GM23338 (cell line): ENCODE measurements around the gene TMEM236.

Source experiments
- CREB1 ChIP-seq: fragments of 250-450 bp; sonication (Bioruptor Pico); IDR thresholded peaks from 2 replicates; pipeline ENCODE4 v1.5.0; 2020; ENCODE audit warnings: low read depth, mild to moderate bottlenecking, moderate library complexity
- ETS1 ChIP-seq: IDR thresholded peaks from 2 replicates; pipeline ENCODE4 v1.6.1; 2016; ENCODE audit warnings: antibody characterized with exemption
- EZH2 ChIP-seq: fragments of 200-600 bp; sonication (generic); IDR thresholded peaks from one replicate; pipeline ENCODE4 v1.8.0; 2017; ENCODE audit warnings: antibody characterized with exemption, mild to moderate bottlenecking, low read depth; ENCODE audit not compliant: unreplicated experiment
- EZH2phosphoT487 ChIP-seq: fragments of 200-600 bp; sonication (generic); IDR thresholded peaks from one replicate; pipeline ENCODE4 v1.8.1; 2018; ENCODE audit warnings: antibody characterized with exemption; ENCODE audit not compliant: unreplicated experiment
- JUNB ChIP-seq: IDR thresholded peaks from one replicate; pipeline ENCODE4 v1.6.1; 2016; ENCODE audit warnings: antibody characterized with exemption; ENCODE audit not compliant: unreplicated experiment
- NANOG ChIP-seq: IDR thresholded peaks from 2 replicates; pipeline ENCODE4 v1.6.1; 2016; ENCODE audit warnings: antibody characterized with exemption, borderline replicate concordance
- POLR2AphosphoS5 ChIP-seq: IDR thresholded peaks from 2 replicates; pipeline ENCODE4 v1.6.1; 2016; ENCODE audit warnings: antibody characterized with exemption, low read depth
- STAT1 ChIP-seq: IDR thresholded peaks from one replicate; pipeline ENCODE4 v1.6.1; 2016; ENCODE audit warnings: antibody characterized with exemption; ENCODE audit not compliant: unreplicated experiment
- ZNF114 ChIP-seq: fragments of 250-450 bp; sonication (Bioruptor Pico); IDR thresholded peaks from 2 replicates; pipeline ENCODE4 v1.5.0; 2020; ENCODE audit warnings: mild to moderate bottlenecking, moderate library complexity
- ZNF331 ChIP-seq: fragments of 250-450 bp; sonication (Bioruptor Pico); IDR thresholded peaks from 2 replicates; pipeline ENCODE4 v1.5.0; 2020; ENCODE audit warnings: low read depth, mild to moderate bottlenecking, moderate library complexity
- TF ChIP-seq, protein P1 (sequence below), 2 experiments: fragments of 200-600 bp in 1 of 2; sonication (generic) in 1 of 2; conservative IDR thresholded peaks; 2 replicates each; pipeline versions ENCODE4 v1.5.1 to v1.6.1; 2016 to 2017; ENCODE audit warnings: antibody characterized with exemption in 2 of 2, low read depth in 2 of 2, mild to moderate bottlenecking in 2 of 2, moderate library complexity in 1 of 2
- TF ChIP-seq, protein P2 (sequence below): IDR thresholded peaks from one replicate; pipeline ENCODE4 v1.6.1; 2018; ENCODE audit warnings: antibody characterized with exemption; ENCODE audit not compliant: unreplicated experiment

DNA sequence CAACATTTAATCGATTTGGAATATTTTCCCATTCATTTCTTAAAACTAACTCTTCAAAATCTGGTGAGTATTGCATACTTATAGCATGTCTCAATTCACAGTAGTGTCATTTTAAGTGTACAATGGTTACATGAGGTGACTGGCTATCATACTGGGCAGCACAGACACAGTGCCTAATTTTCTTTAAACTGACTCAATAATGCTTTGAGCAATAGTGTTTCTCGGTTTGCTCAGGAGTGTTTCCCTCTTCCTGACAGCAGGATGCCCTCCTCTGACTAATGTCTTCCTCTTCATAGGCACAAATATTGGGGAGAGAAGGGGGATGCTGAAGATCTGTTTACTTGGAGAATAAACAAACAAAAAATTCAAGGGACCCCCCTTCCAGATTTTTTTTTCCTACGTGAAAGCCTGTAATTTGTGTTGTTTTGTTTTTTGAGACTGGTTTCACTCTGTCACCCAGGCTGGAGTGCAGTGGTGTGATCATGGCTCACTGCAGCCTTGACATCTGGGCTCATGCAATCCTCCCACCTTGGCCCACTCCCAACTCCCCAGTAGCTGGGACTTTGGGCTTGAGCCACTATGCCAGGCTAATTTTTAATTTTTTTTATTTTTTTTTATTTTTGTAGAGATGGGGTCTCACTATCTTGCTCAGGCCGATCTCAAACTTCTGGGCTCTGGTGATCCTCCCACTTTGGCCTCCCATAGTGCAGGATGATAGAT is 59.3 kb downstream of the TMEM236 start:
- TF ChIP-seq EZH2 = no peak
- TF ChIP-seq, protein P1, sequence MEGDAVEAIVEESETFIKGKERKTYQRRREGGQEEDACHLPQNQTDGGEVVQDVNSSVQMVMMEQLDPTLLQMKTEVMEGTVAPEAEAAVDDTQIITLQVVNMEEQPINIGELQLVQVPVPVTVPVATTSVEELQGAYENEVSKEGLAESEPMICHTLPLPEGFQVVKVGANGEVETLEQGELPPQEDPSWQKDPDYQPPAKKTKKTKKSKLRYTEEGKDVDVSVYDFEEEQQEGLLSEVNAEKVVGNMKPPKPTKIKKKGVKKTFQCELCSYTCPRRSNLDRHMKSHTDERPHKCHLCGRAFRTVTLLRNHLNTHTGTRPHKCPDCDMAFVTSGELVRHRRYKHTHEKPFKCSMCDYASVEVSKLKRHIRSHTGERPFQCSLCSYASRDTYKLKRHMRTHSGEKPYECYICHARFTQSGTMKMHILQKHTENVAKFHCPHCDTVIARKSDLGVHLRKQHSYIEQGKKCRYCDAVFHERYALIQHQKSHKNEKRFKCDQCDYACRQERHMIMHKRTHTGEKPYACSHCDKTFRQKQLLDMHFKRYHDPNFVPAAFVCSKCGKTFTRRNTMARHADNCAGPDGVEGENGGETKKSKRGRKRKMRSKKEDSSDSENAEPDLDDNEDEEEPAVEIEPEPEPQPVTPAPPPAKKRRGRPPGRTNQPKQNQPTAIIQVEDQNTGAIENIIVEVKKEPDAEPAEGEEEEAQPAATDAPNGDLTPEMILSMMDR (conservative IDR thresholded peaks at IDR 0.05; ENCODE audit: low read depth in 2 of 2) = no peak
- TF ChIP-seq, protein P2, sequence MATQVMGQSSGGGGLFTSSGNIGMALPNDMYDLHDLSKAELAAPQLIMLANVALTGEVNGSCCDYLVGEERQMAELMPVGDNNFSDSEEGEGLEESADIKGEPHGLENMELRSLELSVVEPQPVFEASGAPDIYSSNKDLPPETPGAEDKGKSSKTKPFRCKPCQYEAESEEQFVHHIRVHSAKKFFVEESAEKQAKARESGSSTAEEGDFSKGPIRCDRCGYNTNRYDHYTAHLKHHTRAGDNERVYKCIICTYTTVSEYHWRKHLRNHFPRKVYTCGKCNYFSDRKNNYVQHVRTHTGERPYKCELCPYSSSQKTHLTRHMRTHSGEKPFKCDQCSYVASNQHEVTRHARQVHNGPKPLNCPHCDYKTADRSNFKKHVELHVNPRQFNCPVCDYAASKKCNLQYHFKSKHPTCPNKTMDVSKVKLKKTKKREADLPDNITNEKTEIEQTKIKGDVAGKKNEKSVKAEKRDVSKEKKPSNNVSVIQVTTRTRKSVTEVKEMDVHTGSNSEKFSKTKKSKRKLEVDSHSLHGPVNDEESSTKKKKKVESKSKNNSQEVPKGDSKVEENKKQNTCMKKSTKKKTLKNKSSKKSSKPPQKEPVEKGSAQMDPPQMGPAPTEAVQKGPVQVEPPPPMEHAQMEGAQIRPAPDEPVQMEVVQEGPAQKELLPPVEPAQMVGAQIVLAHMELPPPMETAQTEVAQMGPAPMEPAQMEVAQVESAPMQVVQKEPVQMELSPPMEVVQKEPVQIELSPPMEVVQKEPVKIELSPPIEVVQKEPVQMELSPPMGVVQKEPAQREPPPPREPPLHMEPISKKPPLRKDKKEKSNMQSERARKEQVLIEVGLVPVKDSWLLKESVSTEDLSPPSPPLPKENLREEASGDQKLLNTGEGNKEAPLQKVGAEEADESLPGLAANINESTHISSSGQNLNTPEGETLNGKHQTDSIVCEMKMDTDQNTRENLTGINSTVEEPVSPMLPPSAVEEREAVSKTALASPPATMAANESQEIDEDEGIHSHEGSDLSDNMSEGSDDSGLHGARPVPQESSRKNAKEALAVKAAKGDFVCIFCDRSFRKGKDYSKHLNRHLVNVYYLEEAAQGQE = no peak
- TF ChIP-seq ETS1 = no peak
- no peak for TF ChIP-seq POLR2AphosphoS5
- no peak for TF ChIP-seq EZH2phosphoT487
- TF ChIP-seq JUNB = no peak
- no peak for TF ChIP-seq CREB1 (CRISPR knock-in tag)
- no peak for TF ChIP-seq ZNF331 (CRISPR knock-in tag)
- TF ChIP-seq ZNF114 (CRISPR knock-in tag) = no peak
- TF ChIP-seq NANOG = no peak
- no peak for TF ChIP-seq STAT1
